Endodermal cell (in vitro differentiated cells): Measurements from ENCODE around the gene NHEJ1. TPM values are rescaled to one million over a fixed set of nuclear protein-coding genes. Genes with fewer than 3 reads are reported as not detected.

Experiments used
- DNase-seq: peaks from one replicate; pipeline ENCODE4 v3.0.0-alpha.2; 2017
- H3K27ac ChIP-seq: 2 replicates; pipeline ENCODE4 v1.5.1; 2013; ENCODE audit warnings: mild to moderate bottlenecking, low read depth, low read length, moderate library complexity
- H3K27me3 ChIP-seq: 2 replicates; pipeline ENCODE4 v1.6.1; 2013; ENCODE audit warnings: mild to moderate bottlenecking, low read length, moderate library complexity; ENCODE audit not compliant: insufficient read depth, control insufficient read depth, poor library complexity, severe bottlenecking
- H3K36me3 ChIP-seq: 2 replicates; pipeline ENCODE4 v1.7.0; 2013; ENCODE audit warnings: mild to moderate bottlenecking, low read length, moderate library complexity; ENCODE audit not compliant: control insufficient read depth, insufficient read depth
- H3K4me1 ChIP-seq: one replicate; pipeline ENCODE4 v1.7.0; 2013; ENCODE audit warnings: low read length; ENCODE audit not compliant: control insufficient read depth, insufficient read depth
- H3K4me3 ChIP-seq: 2 replicates; pipeline ENCODE4 v1.5.1; 2013; ENCODE audit warnings: mild to moderate bottlenecking, low read length, moderate library complexity
- H3K9ac ChIP-seq: 2 replicates; pipeline ENCODE4 v1.6.1; 2013; ENCODE audit warnings: mild to moderate bottlenecking, low read length, moderate library complexity; ENCODE audit not compliant: poor library complexity, severe bottlenecking; ENCODE audit errors: extremely low read depth
- H3K9me3 ChIP-seq: 2 replicates; pipeline ENCODE4 v1.6.1; 2013; ENCODE audit warnings: mild to moderate bottlenecking, low read length, moderate library complexity; ENCODE audit not compliant: control insufficient read depth
- H3K27ac Mint-ChIP-seq: 2 replicates; pipeline ENCODE4 v1.8.0; 2020; ENCODE audit warnings: mixed read lengths
- H3K27me3 Mint-ChIP-seq: 2 replicates; pipeline ENCODE4 v1.8.0; 2021; ENCODE audit warnings: mild to moderate bottlenecking, mixed read lengths; ENCODE audit not compliant: insufficient read depth
- H3K36me3 Mint-ChIP-seq: 2 replicates; pipeline ENCODE4 v1.8.0; 2020; ENCODE audit warnings: low read depth, mixed read lengths
- H3K4me1 Mint-ChIP-seq: 2 replicates; pipeline ENCODE4 v1.8.0; 2020; ENCODE audit warnings: mixed read lengths
- H3K4me3 Mint-ChIP-seq: 2 replicates; pipeline ENCODE4 v1.8.0; 2020; ENCODE audit warnings: mild to moderate bottlenecking, moderate library complexity, mixed read lengths
- H3K9me3 Mint-ChIP-seq: 2 replicates; pipeline ENCODE4 v1.8.0; 2020; ENCODE audit warnings: mild to moderate bottlenecking, mixed read lengths
- CTCF ChIP-seq: fragments of 200-600 bp; sonication (generic); conservative IDR thresholded peaks from 2 replicates; pipeline ENCODE4 v1.5.0; 2021; ENCODE audit warnings: antibody characterized with exemption, mild to moderate bottlenecking
- WGBS, 2 experiments: methylation state at CpG; one replicate each; pipeline versions ENCODE4 v1.1.5 to v1.1.7; 2013; ENCODE audit warnings: missing lambda C conversion rate in 2 of 2, mixed read lengths in 1 of 2; ENCODE audit not compliant: insufficient coverage in 1 of 2, insufficient read length in 1 of 2; 5-methylcytosine and 5-hydroxymethylcytosine counted together
- total RNA-seq, 2 donors: library from RNA; stranded (reverse); fragmentation: NEBNext Ultra II Directional in 1 of 2; extraction: Animal tissue kit (Norgen Biotek cat#: 25700) in 1 of 2; gene quantifications; 2 replicates in 1 of 2; 3 replicates in 1 of 2; pipeline ENCODE4 v1.2.1, GENCODE V29; 2021

NHEJ1 gene
- total RNA-seq, 2 donors from 2014 or later: 16.2 to 27.4 TPM

GRCh38 chr2:219168526-219168925, 7.9 kb upstream of the NHEJ1 start:
- 78% methylated on average over 6 of the region's 6 CpGs; no CpG with 5 or more reads in 1 of the 2 experiments for WGBS, 2 experiments
- H3K36me3 ChIP-seq: peaks cover 14% of the 10 kb centered on the region
- TF ChIP-seq CTCF: no peak
- Mint-ChIP-seq H3K27ac (no peak overlapping the region), H3K9me3 (no peaks in the 10 kb centered on the region), H3K36me3 (peaks cover 5% of the 10 kb centered on the region), H3K27me3 (peaks cover 17% of the 10 kb centered on the region), H3K4me3 (no peak overlapping the region), H3K4me1 (peaks cover 2% of the 10 kb centered on the region)
- peaks cover under 1% of the 10 kb centered on the region for H3K27me3 ChIP-seq
- DNase-seq: no peak
- no peak overlapping the region for H3K27ac ChIP-seq
- peaks cover 3% of the 10 kb centered on the region for H3K4me1 ChIP-seq
- H3K9me3 ChIP-seq: no peaks in the 10 kb centered on the region
- H3K9ac ChIP-seq: no peak overlapping the region
- H3K4me3 ChIP-seq: no peak overlapping the region

GRCh38 chr2:219167997-219168396, 7.4 kb upstream of the NHEJ1 start:
- no peak overlapping the region for H3K4me3 Mint-ChIP-seq

GRCh38 chr2:219165058-219165911, 4.7 kb upstream of the NHEJ1 start:
- H3K36me3 ChIP-seq: no peaks in the 10 kb centered on the region
- Mint-ChIP-seq H3K4me1 (peaks cover 4% of the 10 kb centered on the region), H3K36me3 (no peaks in the 10 kb centered on the region), H3K27me3 (peaks cover 33% of the 10 kb centered on the region), H3K9me3 (no peaks in the 10 kb centered on the region), H3K27ac (no peak overlapping the region), H3K4me3 (no peak overlapping the region)
- H3K27me3 ChIP-seq: peaks cover 19% of the 10 kb centered on the region
- H3K9ac ChIP-seq: no peak overlapping the region
- H3K27ac ChIP-seq: no peak overlapping the region
- no peak for TF ChIP-seq CTCF
- WGBS, 2 experiments: 88 to 96% methylated on average over 4 to 10 of the region's 10 CpGs
- no peak overlapping the region for H3K4me3 ChIP-seq
- H3K9me3 ChIP-seq: no peaks in the 10 kb centered on the region
- H3K4me1 ChIP-seq: peaks cover 3% of the 10 kb centered on the region
- no peak for DNase-seq

More at GRCh38 chr2:219167997-219168396, 7.4 kb upstream of the NHEJ1 start:
- no peak overlapping the region for H3K4me3 ChIP-seq
- peaks cover 2% of the 10 kb centered on the region for H3K4me1 Mint-ChIP-seq
- H3K27me3 ChIP-seq: peaks cover 6% of the 10 kb centered on the region
- no peak overlapping the region for H3K27ac ChIP-seq
- no peak overlapping the region for H3K9ac ChIP-seq
- WGBS, 2 experiments: 64 to 67% methylated on average over 3 to 5 of the region's 5 CpGs
- H3K9me3 ChIP-seq: no peaks in the 10 kb centered on the region
- no peak for DNase-seq
- H3K27me3 Mint-ChIP-seq: peaks cover 21% of the 10 kb centered on the region
- no peak overlapping the region for H3K27ac Mint-ChIP-seq
- peaks cover 10% of the 10 kb centered on the region for H3K36me3 ChIP-seq
- H3K9me3 Mint-ChIP-seq: no peaks in the 10 kb centered on the region
- peaks cover 3% of the 10 kb centered on the region for H3K4me1 ChIP-seq
- TF ChIP-seq CTCF: no peak
- H3K36me3 Mint-ChIP-seq: peaks cover under 1% of the 10 kb centered on the region
